Calu3 (cell line): ENCODE results near the gene BAIAP3. TPM values are rescaled to one million over a fixed set of nuclear protein-coding genes. Genes with fewer than 3 reads are reported as not detected.

ENCODE experiments used
- BruUV-seq: library from RNA; stranded (reverse); fragments of 400-500 nt; replicated peaks from 2 replicates; lab custom pipeline; 2021; lab: Mats Ljungman, UMichigan
- CTCF ChIA-PET: fragments of 300-600 bp; sonication (Branson Sonifier 250); formaldehyde crosslinking; loops from one replicate; lab custom pipeline; 2022; ENCODE audit warnings: antibody characterized with exemption; lab: Charles Lee
- DNase-seq: peaks from one replicate; pipeline ENCODE4 v3.0.0; 2022
- H3K27ac Mint-ChIP-seq: one replicate; pipeline ENCODE4 v1.8.0; 2022; ENCODE audit warnings: mixed read lengths; ENCODE audit not compliant: unreplicated experiment
- H3K27me3 Mint-ChIP-seq: one replicate; pipeline ENCODE4 v1.8.0; 2022; ENCODE audit warnings: mixed read lengths; ENCODE audit not compliant: unreplicated experiment
- H3K36me3 Mint-ChIP-seq: one replicate; pipeline ENCODE4 v1.8.0; 2022; ENCODE audit warnings: mild to moderate bottlenecking, moderate library complexity, mixed read lengths; ENCODE audit not compliant: insufficient read depth, unreplicated experiment
- H3K4me1 Mint-ChIP-seq: one replicate; pipeline ENCODE4 v1.8.0; 2022; ENCODE audit warnings: mild to moderate bottlenecking, low read depth, mixed read lengths; ENCODE audit not compliant: unreplicated experiment
- H3K4me3 Mint-ChIP-seq: one replicate; pipeline ENCODE4 v1.8.0; 2022; ENCODE audit warnings: mild to moderate bottlenecking, low read depth, moderate library complexity, mixed read lengths; ENCODE audit not compliant: unreplicated experiment
- H3K9me3 Mint-ChIP-seq: one replicate; pipeline ENCODE4 v1.8.0; 2022; ENCODE audit warnings: low read depth, mixed read lengths; ENCODE audit not compliant: unreplicated experiment
- CTCF ChIP-seq: fragments of 200-600 bp; IDR thresholded peaks from one replicate; pipeline ENCODE4 v1.8.0; 2022; ENCODE audit warnings: antibody characterized with exemption; ENCODE audit not compliant: unreplicated experiment
- intact Hi-C: fragments of 100-400 bp; cut with micrococcal nuclease; formaldehyde crosslinking; loops from one replicate; pipeline ENCODE4 v1.10.0; 2022; ENCODE audit not compliant: unreplicated experiment
- total RNA-seq: library from RNA; stranded (reverse); gene quantifications from 2 replicates; pipeline ENCODE4 v1.2.3, GENCODE V29; 2022

Gene BAIAP3
- total RNA-seq, 1 experiment from 2014 or later, result 2.4 TPM

GRCh38 chr16:1355591-1355990 is 22.1 kb downstream of the BAIAP3 start:
- Mint-ChIP-seq H3K4me1 (peaks cover 39% of the 10 kb centered on the region), H3K27me3 (no peaks in the 10 kb centered on the region), H3K9me3 (no peaks in the 10 kb centered on the region), H3K27ac (no peak overlapping the region), H3K36me3 (peaks cover 53% of the 10 kb centered on the region), H3K4me3 (no peak overlapping the region)
- CTCF ChIA-PET, result no interaction called here
- no TSS peak for BruUV-seq
- no peak for DNase-seq
- intact Hi-C loops, result no loop called here
- TF ChIP-seq CTCF, result no peak

DNA sequence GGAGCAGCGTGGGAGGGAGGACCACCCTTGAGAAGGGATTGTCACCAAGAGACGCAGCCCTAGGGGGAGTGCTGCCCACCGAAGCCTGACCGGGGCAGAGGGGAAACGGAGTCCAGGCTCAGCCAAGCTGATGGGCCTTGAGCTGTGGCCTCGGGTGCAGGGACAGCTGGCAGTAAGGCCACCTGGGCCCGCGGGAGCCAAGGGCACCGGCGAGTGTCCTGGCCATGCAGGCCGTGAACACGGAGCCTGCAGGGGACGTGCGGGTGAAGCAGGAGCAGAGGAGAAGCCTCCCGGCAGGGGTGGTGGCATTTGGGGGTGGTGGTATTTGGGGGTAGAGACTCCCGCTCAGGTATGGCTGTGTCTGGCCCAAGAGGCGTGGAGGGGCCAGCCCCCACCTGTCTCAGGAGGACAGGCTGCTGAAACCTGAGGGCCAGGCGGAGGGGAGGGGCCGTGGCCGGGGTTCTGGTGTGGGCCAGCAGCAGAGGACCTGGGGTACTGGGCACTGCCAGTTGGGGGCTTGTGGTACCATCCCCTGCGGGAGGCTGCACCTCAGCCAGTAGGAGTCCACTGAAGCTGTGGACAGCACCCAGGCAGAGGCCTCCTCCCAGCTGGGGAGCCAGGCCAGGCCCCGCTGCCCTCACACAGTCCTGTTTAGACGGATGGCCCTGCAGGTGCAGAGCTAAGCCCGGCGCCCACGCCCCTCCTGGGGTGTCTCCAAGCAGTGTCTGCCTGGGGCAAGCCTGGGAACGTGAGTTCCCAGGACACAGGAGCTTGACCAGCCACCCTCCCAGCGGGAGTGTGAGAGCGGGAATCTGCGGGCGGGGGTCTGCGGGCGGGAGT is 22.8 kb downstream of the BAIAP3 start:
- no TSS peak for BruUV-seq
- Mint-ChIP-seq H3K9me3 (no peaks in the 10 kb centered on the region), H3K36me3 (peaks cover 46% of the 10 kb centered on the region), H3K4me3 (no peak overlapping the region), H3K27ac (peak overlapping the region; percentile 67), H3K27me3 (no peaks in the 10 kb centered on the region), H3K4me1 (peaks cover 39% of the 10 kb centered on the region)
- intact Hi-C loops, result no loop called here
- CTCF ChIA-PET, result no interaction called here
- no peak for DNase-seq
- no peak for TF ChIP-seq CTCF

DNA sequence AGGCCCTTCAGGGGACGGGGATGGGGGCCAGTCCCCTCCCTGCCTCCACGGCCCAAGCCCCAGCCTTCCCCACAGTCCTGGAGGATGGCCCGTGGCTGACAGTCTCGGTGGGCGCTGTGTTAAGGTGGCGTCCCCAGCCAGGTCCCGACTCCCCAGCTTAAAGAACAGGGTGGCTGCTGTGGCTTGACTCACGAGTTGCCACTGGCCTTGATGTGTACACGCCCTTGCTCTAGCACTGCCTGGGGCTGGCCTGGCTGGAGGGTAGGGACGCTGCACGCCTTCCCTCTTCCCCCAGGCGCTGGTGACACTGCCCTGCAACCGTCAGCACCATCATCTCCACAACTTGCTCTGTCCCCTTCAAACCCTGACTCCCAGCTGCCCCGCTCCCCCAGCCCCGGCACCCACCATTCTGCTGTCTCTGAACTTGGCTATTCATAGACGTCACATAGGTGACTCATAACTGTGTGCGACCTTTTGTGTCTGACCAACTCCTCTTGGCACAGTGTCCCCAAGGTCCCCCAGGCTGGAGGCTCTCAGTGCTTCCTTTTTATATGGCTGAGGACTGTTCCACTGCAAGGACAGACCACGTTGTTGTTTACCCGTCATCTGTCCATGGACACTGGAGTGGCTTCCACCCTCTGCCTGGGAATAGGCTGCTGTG is 24.6 kb downstream of the BAIAP3 start:
- no peak overlapping the region for H3K27ac Mint-ChIP-seq
- BruUV-seq, result no TSS peak
- no peak for DNase-seq
- H3K9me3 Mint-ChIP-seq, result no peaks in the 10 kb centered on the region
- CTCF ChIA-PET, result interaction anchor here (0.6 kb wide), 1 partner anchor 83 kb away, joined by 3 read pairs; no protein-coding TSS in a partner anchor
- no peak overlapping the region for H3K4me3 Mint-ChIP-seq
- intact Hi-C loops, result no loop called here
- H3K4me1 Mint-ChIP-seq, result peaks cover 28% of the 10 kb centered on the region
- H3K36me3 Mint-ChIP-seq, result peaks cover 36% of the 10 kb centered on the region
- no peaks in the 10 kb centered on the region for H3K27me3 Mint-ChIP-seq
- no peak for TF ChIP-seq CTCF

GRCh38 chr16:1361685-1362360 is 28.4 kb downstream of the BAIAP3 start:
- DNase-seq, result no peak
- Mint-ChIP-seq H3K4me1 (peaks cover under 1% of the 10 kb centered on the region), H3K4me3 (no peak overlapping the region), H3K27ac (no peak overlapping the region), H3K36me3 (peaks cover 48% of the 10 kb centered on the region), H3K27me3 (no peaks in the 10 kb centered on the region), H3K9me3 (no peaks in the 10 kb centered on the region)
- CTCF ChIA-PET, result no interaction called here
- intact Hi-C loops, result no loop called here
- no TSS peak for BruUV-seq
- TF ChIP-seq CTCF, result no peak
